Thyroid gland (tissue), 4 donors: Measurements from ENCODE around the gene C5orf22. TPM values are rescaled to one million over a fixed set of nuclear protein-coding genes. Genes with fewer than 3 reads are reported as not detected.

ENCODE experiments used
- DNase-seq, 2 donors: peaks; one replicate each; pipeline ENCODE4 v3.0.0-alpha.2; 2019
- H3K27ac ChIP-seq, 3 donors: fragments of 200-600 bp; sonication (generic); 1 replicate in 2 of 3; 2 replicates in 1 of 3; pipeline ENCODE4 v1.5.1; 2016 to 2019; ENCODE audit warnings: mild to moderate bottlenecking in 1 of 3, moderate library complexity in 1 of 3
- H3K27me3 ChIP-seq: fragments of 200-600 bp; sonication (generic); one replicate; pipeline ENCODE4 v1.5.1; 2019
- H3K36me3 ChIP-seq, 2 donors: fragments of 200-600 bp; sonication (generic); one replicate each; pipeline ENCODE4 v1.5.1; 2016 to 2019
- H3K4me1 ChIP-seq, 2 donors: fragments of 200-600 bp; sonication (generic); one replicate each; pipeline ENCODE4 v1.5.1; 2017 to 2019
- H3K4me3 ChIP-seq, 3 donors: fragments of 200-600 bp; sonication (generic); replicated peaks in 1 of 3; 1 replicate in 2 of 3; 2 replicates in 1 of 3; pipeline ENCODE4 v1.5.1; 2016; ENCODE audit warnings: mild to moderate bottlenecking in 1 of 3
- H3K9me3 ChIP-seq: fragments of 200-600 bp; sonication (generic); one replicate; pipeline ENCODE4 v1.5.1; 2017
- CTCF ChIP-seq, 6 experiments: fragments of 200-600 bp in 3 of 6; fragments of 450-650 bp in 3 of 6; sonication (generic) in 3 of 6; IDR thresholded peaks; one replicate each; pipeline ENCODE4 v1.5.1; 2016 to 2019; ENCODE audit warnings: antibody characterized with exemption in 6 of 6, mild to moderate bottlenecking in 2 of 6, inconsistent platforms in 1 of 6, moderate library complexity in 1 of 6
- POLR2A ChIP-seq, 2 donors: fragments of 450-650 bp; IDR thresholded peaks; one replicate each; pipeline ENCODE4 v1.6.1; 2017; ENCODE audit warnings: antibody characterized with exemption in 2 of 2, mild to moderate bottlenecking in 2 of 2, moderate library complexity in 1 of 2
- WGBS, 2 donors: methylation state at CpG; one replicate each; pipeline ENCODE4 v1.1.5; 2017; 5-methylcytosine and 5-hydroxymethylcytosine counted together
- intact Hi-C: fragments of 100-400 bp; cut with DNase I; formaldehyde crosslinking; loops from one replicate; pipeline ENCODE4 v1.15.1; 2023
- small RNA-seq: library from RNA; depleted of rRNA; stranded (forward); fragments of <200 nt; gene quantifications from one replicate; pipeline ENCODE3, GENCODE V24; 2016
- total RNA-seq, 4 donors: library from RNA; depleted of rRNA; stranded (reverse); fragments of >200 nt; gene quantifications; one replicate each; pipeline ENCODE4 v1.2.3, GENCODE V29; 2016

C5orf22 gene
- total RNA-seq, 4 donors from 2014 or later, result 13.8 to 25.6 (median 19.3) TPM

- TF ChIP-seq POLR2A (IDR thresholded peaks at IDR 0.05), result no peak
- no peak for TF ChIP-seq CTCF (IDR thresholded peaks at IDR 0.05)
- Histone ChIP-seq H3K9me3 (no peaks in the 10 kb centered on the region), H3K4me1 (no peaks in the 10 kb centered on the region), H3K36me3 (no peaks in the 10 kb centered on the region), H3K4me3 (no peak overlapping the region), H3K27me3 (no peaks in the 10 kb centered on the region), H3K27ac (no peak overlapping the region)
- intact Hi-C loops, result no loop called here
- no peak for DNase-seq
- WGBS, 2 donors, result 84 to 94% methylated on average over 2 of the region's 2 CpGs
Observed at GRCh38 chr5:31604644-31605043, 72.5 kb downstream of the C5orf22 start.

Small RNAs within 50 kb of the gene (small RNA-seq; reads per million reads assigned to genes)
- gene RF00019 (not detected), gene RNU6-363P (not detected)

Other genes starting within 250 kb of the C5orf22 start
- 10 to 100 TPM; 45.6 to 52.3 (median 46.2) TPM for gene DROSHA, start 208 bp upstream of the C5orf22 start, total RNA-seq
- 1 to 10 TPM; 1.8 to 4.5 (median 3.9) TPM for gene PDZD2, start 106.8 kb downstream of the C5orf22 start, total RNA-seq